GM18858 (cell line): ENCODE results near the gene USF2.

Source experiments
- ATAC-seq: cut with Tn5 transposase; IDR thresholded peaks from one replicate; pipeline ENCODE4 v1.9.1; 2021; ENCODE audit not compliant: unreplicated experiment

The USF2 gene

GRCh38 chr19:35241417-35241816 is 27.3 kb upstream of the USF2 start:
- no peak for ATAC-seq

DNA sequence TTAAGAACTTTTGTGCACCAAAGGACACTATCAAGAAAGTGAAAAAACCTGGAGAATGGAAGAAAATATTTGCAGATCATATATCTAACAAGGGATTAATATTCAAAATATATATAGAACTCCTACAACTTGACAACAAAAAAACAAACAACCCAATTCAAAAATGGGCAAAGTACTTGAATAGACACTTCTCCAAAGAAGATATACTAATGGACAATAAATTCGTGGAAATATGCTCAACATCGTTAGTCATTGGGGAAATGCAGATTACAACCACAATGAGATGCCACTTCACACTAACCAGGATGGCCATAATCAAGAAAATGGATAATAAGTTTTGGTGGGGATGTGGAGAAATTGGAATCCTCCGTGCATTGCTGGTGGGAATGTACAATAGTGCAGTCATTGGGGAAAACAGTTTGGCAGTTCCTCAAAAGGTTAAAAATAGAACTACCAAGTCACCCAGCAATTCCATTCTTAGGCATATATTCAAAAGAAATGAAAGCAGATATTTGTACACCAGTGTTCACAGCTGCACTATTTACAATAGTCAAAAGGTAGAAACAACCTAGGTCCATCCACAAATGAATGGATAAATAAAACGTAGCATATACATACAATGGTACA is 22.2 kb upstream of the USF2 start:
- ATAC-seq, result no peak

DNA sequence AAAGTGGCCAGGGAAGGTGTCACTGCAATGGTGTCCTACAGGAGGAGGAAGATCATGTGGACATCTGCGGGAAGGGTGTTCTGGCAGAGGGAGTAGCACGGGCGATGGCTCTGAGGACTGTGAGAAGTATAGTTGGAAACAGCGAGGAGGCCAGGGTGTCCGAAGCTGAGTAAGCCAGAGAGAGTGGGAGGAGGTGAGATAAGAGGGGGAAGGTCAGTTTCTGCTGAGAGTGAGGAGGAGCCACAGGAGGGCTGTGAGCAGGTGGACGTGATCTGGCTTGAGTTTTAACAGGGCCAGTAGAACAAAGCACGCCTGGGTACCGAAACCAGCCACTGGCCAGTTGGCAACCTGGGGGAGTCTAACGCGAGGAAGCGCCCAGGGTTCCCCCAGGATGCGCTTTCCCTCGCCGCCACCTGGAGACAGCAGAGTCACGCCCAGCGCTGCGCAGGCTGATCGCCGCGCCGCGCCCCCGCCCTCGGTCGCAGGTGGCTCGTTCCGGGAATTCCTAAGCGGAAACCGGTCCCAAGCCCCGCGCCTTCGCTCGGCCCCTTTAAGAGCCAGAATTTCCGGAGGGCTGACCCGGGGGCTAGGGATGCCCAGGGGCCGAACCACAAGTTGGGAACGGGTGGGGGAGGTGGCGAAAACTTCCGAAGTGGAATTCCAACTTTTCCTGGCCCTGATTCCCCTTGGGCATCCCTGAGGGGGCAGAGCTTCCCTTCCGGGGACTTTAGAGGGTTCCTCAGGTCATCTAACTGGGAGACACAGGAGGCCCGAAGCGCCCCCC is 21.0 kb upstream of the USF2 start:
- ATAC-seq, result no peak

GRCh38 chr19:35248310-35249145 is 20.2 kb upstream of the USF2 start, which contains the start of gene LSR:
Gene LSR, plus strand, starts transcription at chr19:35249002. Its CDS starts 21 bp downstream, at chr19:35249023.
- ATAC-seq, result peak; percentile 47

GRCh38 chr19:35249146-35249847 is 19.5 kb upstream of the USF2 start:
- no peak for ATAC-seq

DNA sequence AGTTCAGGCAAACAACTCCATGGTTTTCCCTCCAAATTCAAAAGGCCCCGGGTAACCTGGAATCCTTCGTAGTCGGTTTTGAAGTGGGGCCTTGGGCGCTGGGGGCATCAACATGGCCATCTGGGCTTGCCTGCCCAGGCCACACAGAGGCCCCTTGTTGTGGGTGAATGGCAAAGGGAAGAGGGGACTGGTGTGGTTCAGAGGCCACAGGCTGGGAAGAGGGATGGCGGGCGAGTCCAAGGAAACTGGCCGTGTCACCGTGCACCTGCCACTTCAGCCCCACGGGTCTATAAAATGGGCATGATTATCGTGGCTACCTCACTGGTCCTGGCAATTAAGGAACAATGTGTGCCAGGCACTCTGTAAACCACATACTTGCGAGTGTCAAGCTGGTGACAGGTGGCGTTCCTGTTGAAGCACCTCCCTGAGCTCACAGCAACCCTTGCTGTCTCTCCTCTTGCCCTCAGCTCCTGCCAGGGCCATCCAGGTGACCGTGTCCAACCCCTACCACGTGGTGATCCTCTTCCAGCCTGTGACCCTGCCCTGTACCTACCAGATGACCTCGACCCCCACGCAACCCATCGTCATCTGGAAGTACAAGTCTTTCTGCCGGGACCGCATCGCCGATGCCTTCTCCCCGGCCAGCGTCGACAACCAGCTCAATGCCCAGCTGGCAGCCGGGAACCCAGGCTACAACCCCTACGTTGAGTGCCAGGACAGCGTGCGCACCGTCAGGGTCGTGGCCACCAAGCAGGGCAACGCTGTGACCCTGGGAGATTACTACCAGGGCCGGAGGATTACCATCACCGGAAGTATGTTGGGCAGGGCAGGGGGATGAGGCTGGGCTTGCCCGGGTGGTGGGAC is 18.7 kb upstream of the USF2 start:
- ATAC-seq, result no peak

- ATAC-seq, result no peak
Measured at GRCh38 chr19:35251456-35251855, 17.3 kb upstream of the USF2 start.

DNA sequence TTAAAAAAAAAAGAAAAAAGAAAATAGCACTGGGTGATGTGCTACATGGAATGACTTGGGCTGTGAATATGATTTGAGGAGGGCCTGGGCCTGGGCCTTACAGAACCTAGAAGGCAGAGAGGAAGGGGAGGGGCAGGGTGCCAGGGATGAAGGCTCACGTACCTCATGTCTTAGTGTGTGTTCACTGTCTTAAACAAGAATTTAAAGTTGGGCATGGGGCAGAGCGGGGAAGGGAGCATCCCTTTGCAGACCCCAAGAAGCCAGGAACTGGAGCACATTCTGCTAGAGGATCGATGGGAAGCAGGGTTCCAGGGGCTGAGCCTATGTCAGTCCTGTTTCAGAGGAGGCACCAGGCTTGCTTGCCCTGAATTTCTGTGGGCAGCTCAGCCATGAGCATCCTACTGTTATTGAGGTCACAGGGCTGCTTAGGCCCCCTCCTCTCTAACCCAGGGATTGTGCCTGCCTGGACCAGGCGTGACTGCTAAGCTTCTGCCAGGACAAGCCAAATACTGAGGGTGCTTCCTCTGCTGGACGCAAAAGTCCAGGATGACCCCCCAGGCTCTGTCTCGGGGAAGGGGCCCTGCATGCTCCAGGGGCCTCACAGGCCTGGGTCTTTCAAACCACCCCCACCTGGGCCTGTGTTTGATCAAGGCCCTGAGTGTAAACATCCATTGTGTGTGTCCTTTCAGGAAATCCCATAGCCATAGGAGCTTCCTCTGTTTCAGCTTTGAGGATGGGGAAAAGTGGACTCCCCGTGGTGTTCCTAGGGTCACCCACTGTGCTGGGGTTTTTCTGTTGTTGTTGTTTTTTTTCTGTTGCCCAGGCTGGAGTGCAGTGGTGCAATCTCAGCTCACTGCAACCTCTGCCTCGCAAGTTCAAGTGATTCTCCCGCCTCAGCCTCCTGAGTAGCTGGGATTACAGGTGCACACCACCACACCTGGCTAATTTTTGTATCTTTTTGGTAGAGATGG is 15.2 kb upstream of the USF2 start:
- ATAC-seq, result no peak

DNA sequence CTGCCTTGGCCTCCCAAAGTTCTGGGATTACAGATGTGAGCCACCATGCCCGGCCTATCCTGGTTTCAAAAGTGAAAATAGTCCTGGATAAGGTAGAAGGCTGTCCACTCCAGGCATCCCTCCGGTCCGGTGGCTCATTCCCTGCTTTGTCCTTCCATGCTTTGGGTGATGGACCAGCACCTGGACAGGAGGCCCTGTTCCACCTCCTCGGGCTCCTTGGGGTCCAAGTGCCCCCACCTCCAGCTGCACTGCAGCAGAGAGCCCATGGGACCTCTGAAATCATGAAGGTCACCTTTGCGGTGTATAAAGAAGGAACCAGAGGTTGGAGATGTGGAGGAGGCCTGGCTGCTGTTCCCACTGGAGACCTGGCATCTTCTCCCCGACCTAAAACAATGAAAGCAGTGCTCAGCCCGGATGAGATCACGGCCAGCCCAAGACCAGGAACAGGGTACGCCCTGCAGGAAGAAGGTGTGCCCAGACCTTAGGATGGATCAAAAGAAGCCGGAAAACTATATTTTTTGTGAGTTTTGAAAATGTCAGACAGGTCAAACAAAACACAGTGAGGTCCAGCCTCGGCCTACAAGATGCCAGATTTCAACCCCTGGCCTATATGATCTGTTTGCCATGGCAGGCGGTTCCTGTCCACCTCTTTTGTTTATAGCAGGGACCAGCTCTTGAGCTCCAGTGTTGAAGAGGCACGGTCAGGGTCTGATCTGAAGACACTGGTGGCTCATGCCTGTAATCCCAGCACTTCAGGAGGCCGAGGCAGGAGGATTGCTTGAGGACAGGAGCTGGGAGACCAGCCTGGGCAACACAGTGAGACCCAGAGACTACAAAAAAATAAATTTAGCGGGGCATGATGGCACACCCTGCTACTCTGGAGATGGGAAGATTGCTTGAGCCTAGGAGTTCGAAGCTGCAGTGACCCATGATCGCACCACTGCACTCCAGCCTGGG is 14.1 kb upstream of the USF2 start:
- no peak for ATAC-seq

- no peak for ATAC-seq
Measured at GRCh38 chr19:35256566-35256965, 12.2 kb upstream of the USF2 start.

- no peak for ATAC-seq
Measured at GRCh38 chr19:35257113-35257461, 11.7 kb upstream of the USF2 start.

GRCh38 chr19:35260694-35261304 is 8.0 kb upstream of the USF2 start:
- ATAC-seq, result no peak

GRCh38 chr19:35261356-35262100 is 7.2 kb upstream of the USF2 start:
- ATAC-seq, result no peak

DNA sequence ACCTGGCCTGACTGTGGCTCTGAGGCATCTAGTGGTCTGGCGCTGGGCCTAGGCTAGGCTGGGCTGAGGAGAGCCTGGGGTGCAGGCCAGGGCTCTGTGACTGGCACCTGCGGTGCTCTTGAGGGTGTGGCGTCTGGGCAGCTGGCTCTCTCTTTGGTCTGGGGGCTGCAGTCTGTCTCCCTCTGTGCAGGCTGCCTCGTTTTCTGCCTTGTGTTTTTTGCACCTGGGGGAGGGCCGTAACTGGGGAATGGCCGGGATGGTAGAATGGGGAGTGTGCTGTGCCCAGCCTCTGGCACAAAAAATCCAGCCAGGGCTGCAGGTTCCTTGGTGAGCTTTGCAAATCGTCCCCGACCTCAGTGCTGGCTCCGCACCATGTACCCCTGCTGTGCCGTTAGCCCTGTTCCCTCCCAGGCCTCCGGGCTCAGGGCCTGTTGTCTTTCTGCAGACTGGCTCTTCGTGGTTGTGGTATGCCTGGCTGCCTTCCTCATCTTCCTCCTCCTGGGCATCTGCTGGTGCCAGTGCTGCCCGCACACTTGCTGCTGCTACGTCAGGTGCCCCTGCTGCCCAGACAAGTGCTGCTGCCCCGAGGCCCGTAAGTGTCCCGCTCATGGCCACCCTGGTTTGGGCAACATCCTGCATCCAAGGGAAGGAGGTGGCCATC is 6.5 kb upstream of the USF2 start:
- no peak for ATAC-seq

DNA sequence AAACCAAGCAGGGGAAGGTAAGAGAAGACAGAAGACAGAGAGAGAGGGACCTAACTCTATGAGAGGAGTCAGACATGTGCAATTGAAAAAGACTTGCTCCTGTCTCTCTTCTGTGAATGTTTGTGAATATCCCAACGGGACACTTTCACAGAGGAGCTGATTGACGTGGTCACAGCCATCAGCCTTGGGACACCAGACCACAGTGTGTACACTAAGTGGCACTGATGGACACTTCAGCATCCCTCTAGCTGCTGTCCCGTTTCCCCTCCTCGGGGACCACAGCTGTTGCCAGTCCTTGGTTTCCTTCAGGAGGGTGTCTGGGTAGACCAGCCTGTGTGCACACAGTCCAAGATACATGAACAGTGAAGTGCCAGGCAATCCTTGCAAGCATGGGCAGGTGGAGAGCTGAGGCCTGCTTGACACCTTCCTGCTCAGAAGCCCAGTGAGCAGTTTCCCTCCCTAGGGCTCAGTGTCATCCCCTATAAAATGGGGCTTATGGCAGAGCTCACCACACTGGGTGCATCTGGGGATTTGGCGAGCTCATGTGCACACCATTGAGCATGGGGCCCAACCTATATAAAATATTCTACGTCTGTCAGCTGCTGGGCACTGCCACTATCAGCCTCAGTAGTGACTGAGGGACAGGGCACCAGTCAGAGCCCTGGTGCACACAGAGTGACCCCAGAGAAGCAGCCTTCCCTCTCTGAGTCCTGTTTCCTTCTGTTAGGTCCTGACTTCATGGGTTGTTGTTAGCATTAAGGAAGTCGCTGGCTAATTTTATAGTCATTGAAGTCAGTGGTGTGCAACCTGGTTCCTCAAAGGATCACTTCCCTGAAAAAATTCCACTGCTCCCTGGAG is 4.3 kb upstream of the USF2 start:
- no peak for ATAC-seq
